PFSK-1 (cell line): Measurements from ENCODE around the gene RNF146.

Source experiments
- FOXP2 ChIP-seq: optimal IDR thresholded peaks from 2 replicates; pipeline ENCODE3; 2011; ENCODE audit warnings: borderline replicate concordance, control low read depth, inconsistent platforms; ENCODE audit not compliant: insufficient read depth; ENCODE audit errors: extremely low read length, extremely low read depth
- POLR2AphosphoS5 ChIP-seq: IDR thresholded peaks from 2 replicates; pipeline ENCODE4 v1.6.1; 2012; ENCODE audit warnings: low read depth, mild to moderate bottlenecking, control low read depth, low read length, moderate library complexity
- REST ChIP-seq, 2 experiments: IDR thresholded peaks; 2 replicates each; pipeline versions ENCODE4 v1.6.1 to v1.8.0; 2011 to 2012; ENCODE audit warnings: low read depth in 2 of 2, low read length in 2 of 2, control low read depth in 1 of 2, inconsistent platforms in 1 of 2, mild to moderate bottlenecking in 1 of 2, moderate library complexity in 1 of 2; ENCODE audit not compliant: insufficient read depth in 1 of 2
- SIN3A ChIP-seq: IDR thresholded peaks from 2 replicates; pipeline ENCODE4 v1.6.1; 2012; ENCODE audit warnings: mild to moderate bottlenecking, low read length, moderate library complexity, borderline replicate concordance; ENCODE audit not compliant: insufficient read depth
- TAF1 ChIP-seq: IDR thresholded peaks from 2 replicates; pipeline ENCODE4 v1.6.1; 2012; ENCODE audit warnings: low read length, control low read depth, borderline replicate concordance; ENCODE audit not compliant: insufficient read depth

Gene RNF146

DNA sequence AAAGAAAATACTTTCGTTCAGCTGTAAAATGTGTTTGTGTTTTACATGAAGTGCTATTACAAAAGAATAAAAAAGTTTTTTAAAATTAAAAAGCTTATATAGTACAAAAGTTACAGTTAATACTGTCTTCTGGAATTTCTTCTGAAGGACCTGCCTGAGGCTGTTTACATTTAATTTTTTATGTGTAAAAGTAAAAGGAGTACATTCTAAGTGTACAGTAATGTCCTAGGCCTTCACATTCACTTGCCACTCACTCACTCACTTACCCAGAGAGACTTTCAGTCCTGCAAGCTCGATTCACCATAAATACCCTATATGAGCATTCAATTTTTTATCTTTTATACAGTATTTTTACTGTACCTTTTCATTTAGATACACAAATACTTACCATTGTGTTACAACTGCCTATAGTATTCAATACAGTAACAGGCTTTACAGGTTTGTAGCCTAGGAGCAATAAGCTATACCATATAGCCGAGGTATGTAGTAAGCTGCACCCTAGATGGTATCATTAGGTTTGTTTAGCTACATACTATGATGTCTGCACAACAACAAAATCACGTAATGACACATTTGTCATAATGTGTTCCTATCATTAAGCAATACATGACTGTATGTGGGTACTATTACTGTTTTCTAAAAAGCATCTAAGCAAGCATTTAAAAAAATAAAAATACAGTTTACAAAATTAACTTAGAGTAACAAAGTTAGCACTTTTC lies 33.0 kb downstream of the RNF146 start:
- TF ChIP-seq SIN3A = no peak
- no peak for TF ChIP-seq POLR2AphosphoS5
- no peak for TF ChIP-seq REST (IDR thresholded peaks at IDR 0.05; ENCODE audit: insufficient read depth in 1 of 2, low read depth in 2 of 2, low read length in 2 of 2)
- TF ChIP-seq FOXP2 = no peak
- no peak for TF ChIP-seq TAF1

DNA sequence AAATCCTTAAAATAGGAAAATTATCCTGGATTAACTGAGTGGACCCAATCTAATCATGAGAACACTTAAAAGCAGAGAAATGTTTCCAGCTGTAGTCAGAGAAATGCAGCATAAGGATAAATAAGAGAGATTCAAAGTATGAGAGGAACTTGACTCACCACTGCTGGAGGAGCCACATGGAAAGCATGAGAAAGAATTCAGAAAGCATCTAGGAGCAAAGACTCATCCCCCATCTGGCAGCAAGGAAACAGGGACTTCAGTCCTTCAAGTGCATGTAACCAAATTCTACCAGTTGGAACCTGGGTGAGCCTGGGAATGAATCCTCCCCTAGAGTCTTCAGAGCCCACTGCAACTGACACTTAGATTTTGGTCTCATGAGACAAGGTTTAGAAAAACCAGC lies 33.7 kb downstream of the RNF146 start:
- TF ChIP-seq FOXP2 = no peak
- no peak for TF ChIP-seq SIN3A
- TF ChIP-seq REST (IDR thresholded peaks at IDR 0.05; ENCODE audit: insufficient read depth in 1 of 2, low read depth in 2 of 2, low read length in 2 of 2) = no peak
- TF ChIP-seq TAF1 = no peak
- TF ChIP-seq POLR2AphosphoS5 = no peak

DNA sequence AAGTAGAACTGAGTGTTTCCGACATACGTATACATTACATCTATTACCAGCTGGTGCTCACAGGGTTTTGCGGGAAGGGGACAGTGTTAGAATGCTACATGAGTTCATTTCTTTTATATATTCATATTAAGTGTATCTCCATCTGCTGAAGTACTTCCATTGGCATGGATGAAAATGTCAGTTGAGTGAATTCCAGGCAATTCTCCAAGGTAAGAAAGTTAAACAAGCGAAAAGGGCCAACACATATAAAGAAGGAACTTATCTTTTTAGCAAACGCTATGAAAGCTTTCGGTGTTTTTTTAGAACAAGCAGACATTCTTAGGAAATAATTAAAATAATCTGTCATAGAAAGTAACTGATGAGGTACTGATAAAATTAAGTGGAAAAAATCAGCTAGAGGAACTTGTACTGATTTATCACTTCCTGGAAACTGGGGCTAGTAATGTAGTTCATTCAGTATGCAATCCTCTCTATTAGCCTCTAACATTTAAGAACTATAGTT lies 34.6 kb downstream of the RNF146 start:
- TF ChIP-seq SIN3A (no peak), TAF1 (no peak), REST (IDR thresholded peaks at IDR 0.05; ENCODE audit: insufficient read depth in 1 of 2, low read depth in 2 of 2, low read length in 2 of 2) (no peak), POLR2AphosphoS5 (no peak)

DNA sequence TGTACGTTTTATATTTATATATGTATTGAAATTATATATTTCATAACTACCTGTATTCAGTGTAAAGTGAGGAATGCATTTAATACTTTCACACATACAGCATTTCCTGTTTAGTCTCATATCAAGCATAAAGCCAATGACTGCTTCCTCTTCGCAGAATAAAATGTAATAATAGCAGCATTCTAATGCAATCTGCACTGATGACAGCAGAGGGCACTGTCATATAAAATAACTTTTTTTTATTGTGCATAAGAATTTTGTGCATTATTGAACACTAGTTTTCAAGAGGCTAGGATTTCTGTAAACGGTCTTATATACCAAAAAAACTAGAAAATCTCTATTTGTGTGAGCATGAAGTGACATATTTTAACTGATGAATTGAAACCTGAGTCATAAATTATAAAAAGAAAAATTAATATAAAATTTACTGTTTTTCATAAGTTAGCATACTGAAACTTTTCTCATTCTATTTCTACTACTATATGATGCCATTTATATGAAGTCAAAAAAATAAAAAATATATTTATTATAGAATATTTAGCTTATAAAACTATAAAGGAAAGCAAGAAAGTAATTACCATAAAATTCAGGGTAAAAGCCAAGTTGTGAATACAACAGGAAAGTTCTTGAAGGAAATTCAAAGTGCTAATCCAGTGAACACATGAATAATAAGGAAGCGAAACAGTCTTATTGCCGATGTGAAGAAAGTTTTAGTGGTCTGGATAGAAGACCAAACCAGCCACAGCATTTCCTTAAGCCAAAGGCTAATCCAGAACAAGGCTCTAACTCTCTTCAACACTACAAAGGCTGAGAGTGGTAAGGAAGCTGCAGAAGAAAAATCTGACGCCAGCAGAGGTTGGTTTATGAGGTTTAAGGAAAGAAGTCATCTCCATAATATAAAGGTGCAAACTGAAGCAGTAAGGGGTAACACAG lies 36.3 kb downstream of the RNF146 start:
- TF ChIP-seq TAF1 = no peak
- no peak for TF ChIP-seq SIN3A
- no peak for TF ChIP-seq FOXP2

GRCh38 chr6:127303917-127304316 lies 37.3 kb downstream of the RNF146 start:
- TF ChIP-seq POLR2AphosphoS5 (no peak), REST (IDR thresholded peaks at IDR 0.05; ENCODE audit: insufficient read depth in 1 of 2, low read depth in 2 of 2, low read length in 2 of 2) (no peak), TAF1 (no peak), FOXP2 (no peak), SIN3A (no peak)
